IPS-18a (cell line): ENCODE measurements around the gene MAPK4.
"Not testable (repeated sequence)": the region's sequence is repeated elsewhere in the genome, so short reads cannot be mapped to it uniquely, and the experiment has no call there.

Source experiments
- H3K27ac ChIP-seq: one replicate; pipeline ENCODE4 v1.5.1; 2013; ENCODE audit warnings: low read length
- H3K27me3 ChIP-seq: one replicate; pipeline ENCODE4 v1.6.1; 2013; ENCODE audit warnings: mild to moderate bottlenecking, low read length; ENCODE audit not compliant: control insufficient read depth, insufficient read depth
- H3K36me3 ChIP-seq: one replicate; pipeline ENCODE4 v1.6.1; 2013; ENCODE audit warnings: low read depth, low read length; ENCODE audit not compliant: control insufficient read depth
- H3K4me1 ChIP-seq: one replicate; pipeline ENCODE4 v1.6.1; 2013; ENCODE audit warnings: low read depth, low read length; ENCODE audit not compliant: control insufficient read depth
- H3K4me3 ChIP-seq: one replicate; pipeline ENCODE4 v1.5.1; 2013; ENCODE audit warnings: low read length
- H3K9ac ChIP-seq: one replicate; pipeline ENCODE4 v1.6.1; 2013; ENCODE audit warnings: mild to moderate bottlenecking, low read length, moderate library complexity
- H3K9me3 ChIP-seq: one replicate; pipeline ENCODE4 v1.6.1; 2013; ENCODE audit warnings: low read depth, low read length; ENCODE audit not compliant: control insufficient read depth

MAPK4 gene

DNA sequence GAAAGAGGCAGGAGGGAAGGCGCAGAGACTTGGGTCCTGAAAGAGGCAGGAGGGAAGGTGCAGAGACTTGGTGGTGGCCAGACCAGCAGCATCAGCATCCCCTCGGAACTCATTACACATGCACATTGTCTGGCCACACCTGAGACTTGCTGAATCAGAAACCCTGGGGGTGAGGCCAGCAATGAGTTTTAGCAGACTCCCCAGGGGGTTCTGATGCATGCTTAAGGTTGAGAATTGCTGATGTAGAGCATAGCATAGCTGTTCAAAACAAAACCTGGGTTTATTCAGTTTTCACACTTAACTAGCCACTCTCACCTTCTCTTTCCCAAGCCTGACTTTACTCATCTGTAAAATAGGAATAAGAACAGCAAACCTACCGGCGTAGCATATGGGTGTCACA, 137.0 kb downstream of the MAPK4 start:
- Histone ChIP-seq H3K4me1 (peaks cover 22% of the 10 kb centered on the region), H3K27me3 (no peaks in the 10 kb centered on the region), H3K36me3 (no peaks in the 10 kb centered on the region), H3K4me3 (no peak overlapping the region), H3K27ac (no peak overlapping the region), H3K9me3 (no peaks in the 10 kb centered on the region), H3K9ac (no peak overlapping the region)

DNA sequence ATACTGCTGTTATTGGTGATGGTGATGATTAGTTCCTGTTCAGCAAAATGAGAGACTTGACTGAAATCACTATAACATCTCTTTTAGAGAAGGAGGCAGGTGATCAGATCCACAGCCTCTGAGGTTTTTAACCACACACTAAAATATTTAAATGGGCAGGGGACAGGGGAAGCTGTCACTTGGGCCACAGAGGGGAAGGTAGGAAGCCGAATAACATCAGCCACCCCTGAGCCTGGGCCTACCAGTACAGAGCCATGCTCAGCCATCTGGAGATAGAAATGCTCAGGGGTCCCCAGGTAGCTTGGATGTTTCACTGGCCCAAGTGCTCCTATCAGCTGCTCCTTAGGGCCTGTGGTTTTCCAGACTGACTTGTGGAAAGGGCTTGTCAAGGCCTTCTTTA, 137.6 kb downstream of the MAPK4 start:
- Histone ChIP-seq H3K9ac (no peak overlapping the region), H3K4me3 (no peak overlapping the region), H3K27me3 (no peaks in the 10 kb centered on the region), H3K9me3 (no peaks in the 10 kb centered on the region), H3K27ac (no peak overlapping the region), H3K4me1 (peaks cover 22% of the 10 kb centered on the region), H3K36me3 (no peaks in the 10 kb centered on the region)

DNA sequence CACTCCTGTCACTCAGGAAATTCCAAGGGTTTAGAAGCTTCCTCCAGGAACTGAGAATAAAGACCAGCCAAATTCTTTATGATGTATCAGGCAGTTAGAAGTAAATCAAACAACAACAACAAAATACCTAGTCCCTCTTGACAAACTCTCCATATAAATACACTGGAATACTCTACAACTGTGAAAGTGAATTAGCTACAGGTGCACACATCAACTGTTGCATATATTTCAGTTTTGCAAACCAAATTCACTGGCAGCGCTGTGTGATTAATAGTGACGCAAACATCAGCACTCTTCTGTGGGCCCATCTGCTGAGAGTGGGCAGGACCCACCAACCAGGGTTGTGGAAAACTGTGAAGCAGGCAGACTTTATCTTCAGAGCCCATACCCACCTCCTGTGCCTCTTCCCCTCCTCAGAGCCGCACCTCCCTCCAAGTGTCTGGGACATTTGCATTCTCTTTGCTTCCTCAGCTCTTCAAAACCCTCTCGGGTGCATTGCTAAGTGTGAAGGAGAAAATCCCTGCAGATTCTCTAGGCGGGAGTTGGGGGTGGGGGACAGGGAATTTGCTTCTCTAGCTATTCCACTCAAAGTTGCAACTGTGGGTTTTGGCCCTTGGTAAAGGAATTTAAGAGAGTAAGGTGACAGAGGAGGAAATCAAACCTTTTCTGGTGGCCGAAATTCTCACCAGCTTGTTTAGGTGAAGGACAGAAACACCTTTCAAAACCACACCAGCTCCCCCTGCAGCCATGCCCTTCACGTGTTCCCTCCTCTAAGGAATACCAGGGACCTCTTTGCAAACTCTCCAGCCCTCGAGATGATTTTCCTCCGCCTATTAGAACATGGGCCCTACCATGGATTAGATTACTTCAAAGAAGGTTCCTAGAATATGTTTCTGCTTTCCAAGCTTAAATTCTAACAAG, 140.6 kb downstream of the MAPK4 start:
- no peaks in the 10 kb centered on the region for H3K27me3 ChIP-seq
- no peaks in the 10 kb centered on the region for H3K36me3 ChIP-seq
- H3K9me3 ChIP-seq: no peaks in the 10 kb centered on the region
- H3K4me3 ChIP-seq: no peak overlapping the region
- peaks cover 22% of the 10 kb centered on the region for H3K4me1 ChIP-seq
- no peak overlapping the region for H3K9ac ChIP-seq
- H3K27ac ChIP-seq: no peak overlapping the region

DNA sequence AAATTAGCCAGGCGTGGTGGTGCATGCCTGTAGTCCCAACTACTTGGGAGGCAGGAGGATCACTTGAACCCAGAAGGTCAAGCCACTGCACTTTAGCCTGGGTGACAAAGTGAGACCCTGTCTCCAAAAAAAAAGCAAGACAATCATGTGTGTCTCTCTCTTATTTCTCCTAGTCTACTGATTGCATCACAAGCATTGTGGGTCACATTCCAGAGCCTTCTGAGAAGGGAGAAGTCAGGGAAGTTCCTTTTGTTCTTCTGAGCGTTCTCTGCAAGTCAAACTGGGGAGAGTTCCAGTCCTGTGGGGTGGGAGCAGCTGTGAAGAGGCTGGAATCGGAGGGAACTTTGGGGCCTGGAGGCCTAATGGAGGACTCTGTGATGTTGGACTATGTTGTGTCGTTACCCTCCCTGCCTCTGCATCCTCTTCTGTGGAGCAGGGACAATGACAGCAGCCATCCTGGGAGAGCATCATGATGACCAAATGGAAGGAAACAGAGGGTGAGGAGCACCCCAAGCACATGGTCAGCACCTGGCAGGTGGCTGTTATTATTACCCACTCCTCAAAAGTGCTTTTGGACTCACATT, 144.6 kb downstream of the MAPK4 start:
- Histone ChIP-seq H3K36me3 (no peaks in the 10 kb centered on the region), H3K27ac (no peak overlapping the region), H3K4me3 (no peak overlapping the region), H3K4me1 (peaks cover 30% of the 10 kb centered on the region), H3K27me3 (no peaks in the 10 kb centered on the region), H3K9me3 (no peaks in the 10 kb centered on the region), H3K9ac (no peak overlapping the region)

DNA sequence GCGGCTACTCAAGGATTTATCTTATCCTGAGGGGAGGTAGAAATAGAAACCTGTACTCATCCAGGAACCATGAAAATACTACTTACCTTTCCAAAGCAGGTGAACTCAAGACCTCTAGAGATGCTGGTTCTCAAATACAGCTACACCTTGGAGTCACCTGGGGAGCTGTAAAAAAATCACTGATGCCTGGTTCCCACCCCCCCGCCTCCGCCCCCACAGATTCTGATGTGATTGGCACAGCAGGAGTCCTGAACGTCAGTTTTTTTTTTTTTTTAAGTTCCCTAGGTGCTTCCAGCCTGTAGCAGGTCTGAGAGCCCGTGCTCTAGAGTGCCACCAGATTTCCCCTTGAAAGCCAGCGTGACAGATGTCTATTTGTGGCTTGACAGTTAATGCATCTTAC, 146.3 kb downstream of the MAPK4 start:
- Histone ChIP-seq H3K9me3 (no peaks in the 10 kb centered on the region), H3K9ac (no peak overlapping the region), H3K27me3 (no peaks in the 10 kb centered on the region), H3K36me3 (no peaks in the 10 kb centered on the region), H3K27ac (no peak overlapping the region), H3K4me3 (no peak overlapping the region), H3K4me1 (peaks cover 20% of the 10 kb centered on the region)

DNA sequence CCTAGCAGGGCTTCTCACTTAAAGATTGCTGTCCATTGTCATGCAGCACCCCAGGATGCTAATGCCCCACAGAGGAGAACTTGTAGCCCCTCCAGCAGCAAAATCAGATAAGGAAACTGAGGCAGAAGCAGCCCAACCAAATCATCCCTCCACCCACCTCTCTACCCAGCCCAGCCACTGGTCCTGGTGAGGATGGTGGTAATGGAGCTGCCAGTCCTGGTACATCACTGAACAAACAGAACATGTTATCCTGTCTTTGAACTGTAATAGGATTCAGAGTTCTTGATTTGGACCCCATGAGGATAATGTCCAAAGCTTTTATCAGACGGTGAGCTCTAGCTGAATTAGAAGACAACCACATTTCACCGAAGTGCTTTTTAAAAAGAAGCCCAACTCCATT, 146.8 kb downstream of the MAPK4 start:
- Histone ChIP-seq H3K9ac (no peak overlapping the region), H3K9me3 (no peaks in the 10 kb centered on the region), H3K4me1 (peaks cover 18% of the 10 kb centered on the region), H3K27me3 (no peaks in the 10 kb centered on the region), H3K27ac (no peak overlapping the region), H3K4me3 (no peak overlapping the region), H3K36me3 (no peaks in the 10 kb centered on the region)

DNA sequence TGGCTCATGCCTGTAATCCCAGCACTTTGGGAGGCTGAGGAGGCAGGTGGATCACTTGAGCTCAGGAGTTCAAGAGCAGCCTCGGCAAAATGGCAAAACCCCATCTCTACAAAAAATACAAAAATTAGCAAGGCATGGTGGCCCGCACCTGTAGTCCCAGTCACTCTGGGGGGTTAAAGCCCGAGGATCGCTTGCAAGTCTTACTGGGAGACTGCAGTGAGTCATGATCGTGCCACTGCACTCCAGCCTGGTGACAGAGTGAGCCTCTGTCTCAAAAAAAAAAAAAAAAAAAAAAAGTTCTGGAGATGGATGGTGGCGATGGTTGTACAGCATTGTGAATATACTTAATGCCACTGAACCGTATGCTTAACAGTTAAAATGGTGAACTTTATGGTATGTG, 147.4 kb downstream of the MAPK4 start:
- not testable (repeated sequence) for H3K36me3 ChIP-seq, H3K27me3 ChIP-seq, H3K4me3 ChIP-seq, H3K27ac ChIP-seq, H3K9ac ChIP-seq, H3K9me3 ChIP-seq
- H3K4me1 ChIP-seq: peaks cover 18% of the 10 kb centered on the region

DNA sequence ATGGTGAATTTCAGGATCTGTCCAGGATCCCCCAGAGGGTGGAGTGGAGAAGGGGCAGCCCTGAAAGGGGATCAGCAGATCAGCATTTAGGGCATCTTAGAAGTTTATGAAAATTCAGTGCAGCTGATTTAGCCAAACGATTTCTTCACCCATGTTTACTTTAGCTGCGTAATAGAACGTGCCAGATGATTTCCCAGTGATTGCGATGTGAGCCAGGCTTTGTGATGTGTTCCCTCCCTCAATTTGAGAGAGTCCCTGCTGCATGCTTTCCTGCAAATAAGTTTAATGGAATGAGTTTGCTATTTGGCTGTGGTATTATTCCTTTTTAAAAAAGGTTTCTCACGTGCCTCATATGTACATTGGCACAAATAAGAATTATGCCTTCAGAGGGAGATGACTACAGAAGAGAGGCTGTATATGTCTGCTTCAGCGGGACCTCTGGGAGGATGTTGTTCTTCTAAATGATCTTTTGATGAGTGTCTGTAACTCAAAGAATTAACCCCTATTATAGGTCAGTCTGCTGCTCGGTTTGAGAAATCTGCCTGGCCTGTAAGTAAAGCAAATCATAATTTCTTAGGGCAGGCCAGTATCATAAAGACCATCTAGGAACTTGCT, 148.1 kb downstream of the MAPK4 start:
- peaks cover 24% of the 10 kb centered on the region for H3K4me1 ChIP-seq
- H3K9ac ChIP-seq: no peak overlapping the region
- H3K4me3 ChIP-seq: no peak overlapping the region
- H3K9me3 ChIP-seq: no peaks in the 10 kb centered on the region
- H3K27ac ChIP-seq: no peak overlapping the region
- no peaks in the 10 kb centered on the region for H3K27me3 ChIP-seq
- H3K36me3 ChIP-seq: no peaks in the 10 kb centered on the region

DNA sequence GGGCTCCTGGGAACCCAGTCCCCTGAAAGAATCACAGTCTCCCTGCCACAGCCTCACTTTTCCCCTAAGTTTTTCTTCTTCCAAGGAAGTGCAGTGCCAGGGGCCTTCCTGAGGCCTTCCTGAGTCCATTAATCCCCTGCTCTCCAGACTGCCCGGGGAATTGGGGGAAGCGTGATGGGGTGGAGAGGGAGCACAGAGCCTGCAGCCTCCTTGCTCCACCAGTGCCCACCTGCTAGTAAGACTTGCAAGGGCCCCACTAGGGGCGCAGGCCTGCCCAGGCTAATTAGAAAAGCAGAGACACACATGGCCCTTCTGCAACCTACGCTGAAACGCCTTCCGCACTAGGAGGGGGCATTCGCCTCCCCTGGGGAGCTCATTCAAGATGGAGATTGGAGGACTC, 149.3 kb downstream of the MAPK4 start:
- H3K9ac ChIP-seq: no peak overlapping the region
- H3K27me3 ChIP-seq: no peaks in the 10 kb centered on the region
- peaks cover 25% of the 10 kb centered on the region for H3K4me1 ChIP-seq
- no peaks in the 10 kb centered on the region for H3K9me3 ChIP-seq
- no peak overlapping the region for H3K4me3 ChIP-seq
- H3K27ac ChIP-seq: no peak overlapping the region
- no peaks in the 10 kb centered on the region for H3K36me3 ChIP-seq

DNA sequence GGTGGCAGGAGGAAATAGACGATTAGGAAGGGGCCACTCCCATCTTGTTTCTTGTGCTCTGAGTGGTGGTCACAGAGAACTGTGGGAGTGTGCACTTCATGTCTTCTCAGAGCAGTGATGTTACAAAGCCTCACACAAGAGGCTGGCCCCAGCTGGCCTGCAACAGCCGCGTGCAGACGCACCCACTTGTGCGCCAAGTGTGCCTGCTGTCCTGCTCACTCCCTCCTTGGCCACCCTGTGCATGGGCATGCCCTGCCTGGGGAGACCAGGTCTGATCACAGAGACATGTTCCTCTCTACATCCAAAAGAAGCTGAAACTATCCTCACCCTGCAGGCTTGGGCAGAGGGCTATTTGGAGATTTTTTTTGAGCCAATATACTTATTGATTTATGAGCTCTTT, 151.5 kb downstream of the MAPK4 start:
- no peak overlapping the region for H3K9ac ChIP-seq
- no peaks in the 10 kb centered on the region for H3K36me3 ChIP-seq
- peaks cover 17% of the 10 kb centered on the region for H3K4me1 ChIP-seq
- no peak overlapping the region for H3K27ac ChIP-seq
- no peaks in the 10 kb centered on the region for H3K9me3 ChIP-seq
- H3K4me3 ChIP-seq: no peak overlapping the region
- H3K27me3 ChIP-seq: no peaks in the 10 kb centered on the region

DNA sequence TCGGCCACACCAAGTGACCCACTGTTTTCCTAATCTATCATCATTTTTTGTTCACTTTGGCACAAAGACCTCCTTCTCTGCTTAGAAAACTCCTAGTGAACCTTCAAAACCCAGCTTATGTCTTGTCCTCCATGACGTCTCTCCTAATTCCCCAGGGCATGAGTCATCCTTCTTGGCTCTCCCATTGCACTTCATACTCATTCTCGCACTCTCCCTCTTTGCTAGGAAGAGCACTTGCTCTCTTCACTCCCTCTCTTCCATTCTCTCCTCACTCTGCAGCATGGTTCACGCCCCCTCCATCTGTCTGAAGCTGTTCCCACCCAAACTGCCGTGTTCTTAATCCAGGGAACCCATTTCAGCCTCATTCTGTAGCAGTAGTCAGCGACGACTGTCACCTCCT, 156.0 kb downstream of the MAPK4 start:
- Histone ChIP-seq H3K27me3 (no peaks in the 10 kb centered on the region), H3K9ac (no peak overlapping the region), H3K4me3 (no peak overlapping the region), H3K27ac (no peak overlapping the region), H3K4me1 (peaks cover 7% of the 10 kb centered on the region), H3K9me3 (no peaks in the 10 kb centered on the region), H3K36me3 (no peaks in the 10 kb centered on the region)
